CD14-positive monocyte (primary cell): ENCODE results near the gene FCHO1. TPM values are rescaled to one million over a fixed set of nuclear protein-coding genes. Genes with fewer than 3 reads are reported as not detected.
"Not testable (repeated sequence)": the region's sequence is repeated elsewhere in the genome, so short reads cannot be mapped to it uniquely, and the experiment has no call there.

Experiments
- DNase-seq, 3 donors: peaks; one replicate each; pipeline ENCODE4 v3.0.0-alpha.2; 2011 to 2022
- H2AFZ ChIP-seq: 2 replicates; pipeline ENCODE4 v1.6.0; 2012; ENCODE audit warnings: mild to moderate bottlenecking, low read depth, low read length, inconsistent platforms; ENCODE audit not compliant: insufficient read depth, poor library complexity, severe bottlenecking
- H3K27ac ChIP-seq, 2 donors: 1 replicate in 1 of 2; 2 replicates in 1 of 2; pipeline ENCODE4 v1.5.1; 2012 to 2013; ENCODE audit warnings: low read length in 2 of 2, control low read depth in 1 of 2, inconsistent platforms in 1 of 2, low read depth in 1 of 2, mild to moderate bottlenecking in 1 of 2
- H3K27me3 ChIP-seq, 2 donors: one replicate each; pipeline versions ENCODE4 v1.6.0 to v1.6.1; 2011 to 2013; ENCODE audit warnings: low read length in 2 of 2; ENCODE audit not compliant: control insufficient read depth in 2 of 2, insufficient read depth in 2 of 2
- H3K36me3 ChIP-seq, 2 donors: replicated peaks in 1 of 2; 1 replicate in 1 of 2; 2 replicates in 1 of 2; pipeline versions ENCODE4 v1.5.1 to v1.6.1; 2012 to 2013; ENCODE audit warnings: low read length in 2 of 2, control low read depth in 1 of 2, inconsistent platforms in 1 of 2, mild to moderate bottlenecking in 1 of 2; ENCODE audit not compliant: insufficient read depth in 2 of 2, control insufficient read depth in 1 of 2
- H3K4me1 ChIP-seq, 2 donors: 1 replicate in 1 of 2; 2 replicates in 1 of 2; pipeline versions ENCODE4 v1.5.1 to v1.6.1; 2012 to 2013; ENCODE audit warnings: low read length in 2 of 2, control low read depth in 1 of 2, inconsistent platforms in 1 of 2, mild to moderate bottlenecking in 1 of 2, moderate library complexity in 1 of 2; ENCODE audit not compliant: insufficient read depth in 2 of 2, control insufficient read depth in 1 of 2
- H3K4me2 ChIP-seq: replicated peaks from 2 replicates; pipeline ENCODE3; 2012; ENCODE audit warnings: low read length, moderate library complexity, mild to moderate bottlenecking; ENCODE audit not compliant: poor library complexity, severe bottlenecking; ENCODE audit errors: extremely low read depth
- H3K4me3 ChIP-seq, 3 experiments: fragments of 200-600 bp in 1 of 3; sonication (generic) in 1 of 3; replicated peaks in 1 of 3; 1 replicate in 2 of 3; 2 replicates in 1 of 3; pipeline ENCODE4 v1.5.1; 2011 to 2013; ENCODE audit warnings: low read length in 3 of 3, mild to moderate bottlenecking in 3 of 3, control low read depth in 2 of 3, low read depth in 2 of 3, inconsistent platforms in 1 of 3, moderate library complexity in 1 of 3
- H3K79me2 ChIP-seq: 2 replicates; pipeline ENCODE4 v1.6.0; 2012; ENCODE audit warnings: mild to moderate bottlenecking, control low read depth, inconsistent platforms, low read length, moderate library complexity; ENCODE audit not compliant: insufficient read depth
- H3K9ac ChIP-seq: 2 replicates; pipeline ENCODE4 v1.6.0; 2017; ENCODE audit warnings: low read length, mild to moderate bottlenecking; ENCODE audit not compliant: insufficient read depth, poor library complexity, severe bottlenecking
- H3K9me3 ChIP-seq, 2 donors: replicated peaks in 1 of 2; 1 replicate in 1 of 2; 2 replicates in 1 of 2; pipeline versions ENCODE4 v1.5.1 to v1.6.1; 2012 to 2013; ENCODE audit warnings: low read length in 2 of 2, control low read depth in 1 of 2; ENCODE audit not compliant: control insufficient read depth in 1 of 2, insufficient read depth in 1 of 2
- H4K20me1 ChIP-seq: 2 replicates; pipeline ENCODE4 v1.6.0; 2012; ENCODE audit warnings: mild to moderate bottlenecking, low read length, control low read depth, moderate library complexity; ENCODE audit not compliant: insufficient read depth
- H3K27ac Mint-ChIP-seq, 7 donors: one replicate each; pipeline ENCODE4 v1.8.0; 2020; ENCODE audit warnings: mild to moderate bottlenecking in 7 of 7, mixed read lengths in 7 of 7, moderate library complexity in 6 of 7, inconsistent platforms in 2 of 7
- H3K27me3 Mint-ChIP-seq, 3 donors: one replicate each; pipeline ENCODE4 v1.8.0; 2021 to 2022; ENCODE audit warnings: low read depth in 3 of 3, mild to moderate bottlenecking in 3 of 3, mixed read lengths in 3 of 3, moderate library complexity in 3 of 3, inconsistent platforms in 1 of 3
- H3K36me3 Mint-ChIP-seq, 2 donors: one replicate each; pipeline ENCODE4 v1.8.0; 2020; ENCODE audit warnings: mixed read lengths in 2 of 2, inconsistent platforms in 1 of 2, mild to moderate bottlenecking in 1 of 2
- H3K4me1 Mint-ChIP-seq: one replicate; pipeline ENCODE4 v1.8.0; 2020; ENCODE audit warnings: mild to moderate bottlenecking, mixed read lengths
- H3K4me3 Mint-ChIP-seq, 2 donors: one replicate each; pipeline ENCODE4 v1.8.0; 2020; ENCODE audit warnings: mild to moderate bottlenecking in 2 of 2, mixed read lengths in 2 of 2, moderate library complexity in 1 of 2
- H3K9me3 Mint-ChIP-seq, 7 donors: one replicate each; pipeline ENCODE4 v1.8.0; 2020 to 2022; ENCODE audit warnings: mixed read lengths in 7 of 7, mild to moderate bottlenecking in 6 of 7, moderate library complexity in 6 of 7, inconsistent platforms in 2 of 7
- WGBS: methylation state at CpG from one replicate; pipeline ENCODE4 v1.1.5; 2013; ENCODE audit warnings: missing lambda C conversion rate; ENCODE audit not compliant: insufficient coverage; 5-methylcytosine and 5-hydroxymethylcytosine counted together
- intact Hi-C, 2 donors: fragments of 100-400 bp; cut with micrococcal nuclease; formaldehyde crosslinking; loops; one replicate each; pipeline versions ENCODE4 v1.15.0 to v1.15.1; 2023
- polyA plus RNA-seq, 3 donors: library from polyadenylated mRNA; depleted of rRNA in 1 of 3; unstranded in 2 of 3; stranded (reverse) in 1 of 3; fragments of 300-500 nt in 2 of 3; fragments of >200 nt in 1 of 3; fragmentation: Illumina TruSeq in 2 of 3; gene quantifications; 1 replicate in 2 of 3; 2 replicates in 1 of 3; pipeline ENCODE4 v1.2.3, GENCODE V29; 2012 to 2021
- TF ChIP-seq, protein P1 (sequence below): fragments of 200-600 bp; IDR thresholded peaks from one replicate; pipeline ENCODE4 v1.8.0; 2022; ENCODE audit warnings: antibody characterized with exemption, mild to moderate bottlenecking

Gene FCHO1
- polyA plus RNA-seq, 3 donors, result 11.4 to 32.0 (median 13.4) TPM

DNA sequence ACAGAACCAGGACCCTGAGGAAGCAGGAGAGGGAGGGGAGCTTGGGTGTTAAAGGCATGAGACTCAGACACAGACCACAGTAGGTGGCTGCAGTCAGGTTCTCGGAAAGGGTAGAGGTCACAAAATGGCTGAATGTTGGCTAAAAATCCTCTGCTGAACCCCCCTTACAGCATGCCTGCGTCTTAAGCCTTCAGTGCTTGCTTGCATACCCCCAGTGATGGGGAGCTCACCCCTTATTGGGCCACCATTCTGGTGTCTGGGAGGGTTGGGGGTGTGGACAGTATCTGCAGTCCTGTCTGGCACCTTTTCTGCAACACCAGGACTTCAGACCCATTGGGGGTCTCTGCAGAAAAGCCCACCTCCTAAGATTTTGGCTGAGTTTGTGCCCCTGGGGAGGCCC, 29.5 kb downstream of the FCHO1 start:
- Histone ChIP-seq H2AFZ (no peak overlapping the region), H3K36me3 (peaks cover 52 to 61% of the 10 kb centered on the region in 2 donors), H3K4me1 (peaks cover 14 to 23% of the 10 kb centered on the region in 2 donors), H3K9ac (no peak overlapping the region), H3K4me3 (no peak overlapping the region), H3K27ac (no peak overlapping the region), H3K4me2 (no peak overlapping the region), H3K79me2 (no peaks in the 10 kb centered on the region), H3K9me3 (no peaks in the 10 kb centered on the region), H4K20me1 (peaks cover 31% of the 10 kb centered on the region), H3K27me3 (no peaks in the 10 kb centered on the region)
- intact Hi-C loops, result no loop called here
- H3K36me3 Mint-ChIP-seq, result peaks cover 49 to 64% of the 10 kb centered on the region in 2 donors
- no CpG with 5 or more reads among the region's 2 CpGs for WGBS
- peaks cover 0 to 3% (median 2%) of the 10 kb centered on the region in 3 donors for H3K27me3 Mint-ChIP-seq
- no peak overlapping the region for H3K27ac Mint-ChIP-seq
- TF ChIP-seq, protein P1, sequence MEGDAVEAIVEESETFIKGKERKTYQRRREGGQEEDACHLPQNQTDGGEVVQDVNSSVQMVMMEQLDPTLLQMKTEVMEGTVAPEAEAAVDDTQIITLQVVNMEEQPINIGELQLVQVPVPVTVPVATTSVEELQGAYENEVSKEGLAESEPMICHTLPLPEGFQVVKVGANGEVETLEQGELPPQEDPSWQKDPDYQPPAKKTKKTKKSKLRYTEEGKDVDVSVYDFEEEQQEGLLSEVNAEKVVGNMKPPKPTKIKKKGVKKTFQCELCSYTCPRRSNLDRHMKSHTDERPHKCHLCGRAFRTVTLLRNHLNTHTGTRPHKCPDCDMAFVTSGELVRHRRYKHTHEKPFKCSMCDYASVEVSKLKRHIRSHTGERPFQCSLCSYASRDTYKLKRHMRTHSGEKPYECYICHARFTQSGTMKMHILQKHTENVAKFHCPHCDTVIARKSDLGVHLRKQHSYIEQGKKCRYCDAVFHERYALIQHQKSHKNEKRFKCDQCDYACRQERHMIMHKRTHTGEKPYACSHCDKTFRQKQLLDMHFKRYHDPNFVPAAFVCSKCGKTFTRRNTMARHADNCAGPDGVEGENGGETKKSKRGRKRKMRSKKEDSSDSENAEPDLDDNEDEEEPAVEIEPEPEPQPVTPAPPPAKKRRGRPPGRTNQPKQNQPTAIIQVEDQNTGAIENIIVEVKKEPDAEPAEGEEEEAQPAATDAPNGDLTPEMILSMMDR, result no peak
- H3K4me3 Mint-ChIP-seq, result no peak overlapping the region
- DNase-seq, result no peak
- peaks cover 25% of the 10 kb centered on the region for H3K4me1 Mint-ChIP-seq
- peaks cover 0 to 6% (median 0%) of the 10 kb centered on the region in 7 donors for H3K9me3 Mint-ChIP-seq

DNA sequence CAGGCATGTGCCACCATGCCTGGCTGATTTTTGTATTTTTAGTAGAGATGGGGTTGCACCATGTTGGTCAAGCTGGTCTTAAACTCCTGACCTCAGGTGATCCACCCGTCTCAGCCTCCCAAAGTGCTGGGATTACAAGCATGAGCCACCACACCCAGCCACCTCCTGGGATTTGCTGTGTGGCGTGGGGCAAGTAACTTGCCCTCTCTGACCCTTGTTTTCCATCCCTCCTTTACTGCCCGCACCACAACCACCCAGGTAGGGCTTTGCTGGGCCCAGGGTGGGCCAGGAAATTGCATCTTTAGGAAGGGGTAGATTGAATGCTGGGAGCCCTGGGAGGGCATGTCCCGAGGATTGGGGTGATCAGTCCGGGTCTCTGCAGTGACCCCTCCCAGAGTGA, 32.4 kb downstream of the FCHO1 start:
- H3K4me3 ChIP-seq, H3K27me3 ChIP-seq, H3K4me2 ChIP-seq, H3K27me3 Mint-ChIP-seq, H3K79me2 ChIP-seq, H3K9me3 Mint-ChIP-seq, H3K4me3 Mint-ChIP-seq, H2AFZ ChIP-seq, intact Hi-C loops, H3K27ac ChIP-seq, DNase-seq, H3K9me3 ChIP-seq, H3K9ac ChIP-seq: not testable (repeated sequence)
- Histone ChIP-seq H4K20me1 (peaks cover 29% of the 10 kb centered on the region), H3K36me3 (peaks cover 60 to 76% of the 10 kb centered on the region in 2 donors), H3K4me1 (peaks cover 10 to 13% of the 10 kb centered on the region in 2 donors)
- WGBS, result 92% methylated on average over 3 of the region's 5 CpGs
- Mint-ChIP-seq H3K4me1 (peaks cover 13% of the 10 kb centered on the region), H3K36me3 (peaks cover 57 to 75% of the 10 kb centered on the region in 2 donors), H3K27ac (peak overlapping the region in 1 of 7 donors; percentile 8)
